Activated CD8-positive, alpha-beta T cell treated with anti-CD3 and anti-CD28 coated beads for 36 hours (primary cell): ENCODE data around the gene C1orf122. TPM values are rescaled to one million over a fixed set of nuclear protein-coding genes. Genes with fewer than 3 reads are reported as not detected.

Experiments
- ATAC-seq: fragments of 200-7000 bp; cut with Tn5 transposase; one replicate; pipeline ENCODE4 v1.10.0; 2021; ENCODE audit warnings: mild to moderate bottlenecking, moderate library complexity
- CTCF ChIA-PET: fragments of 350-600 bp; sonication (Branson Sonifier 250); formaldehyde crosslinking; loops from one replicate; lab custom pipeline; 2021; ENCODE audit warnings: antibody characterized with exemption; lab: Charles Lee
- POLR2A ChIA-PET: fragments of 350-600 bp; sonication (Branson Sonifier 250); formaldehyde crosslinking; loops from one replicate; lab custom pipeline; 2021; ENCODE audit warnings: antibody characterized with exemption; lab: Charles Lee
- DNase-seq: peaks from one replicate; pipeline ENCODE4 v3.0.0-alpha.2; 2020
- H3K27ac Mint-ChIP-seq: one replicate; pipeline ENCODE4 v1.8.0; 2021; ENCODE audit warnings: mild to moderate bottlenecking, mixed read lengths
- H3K27me3 Mint-ChIP-seq: one replicate; pipeline ENCODE4 v1.8.0; 2021; ENCODE audit warnings: mixed read lengths
- H3K36me3 Mint-ChIP-seq: one replicate; pipeline ENCODE4 v1.8.0; 2021; ENCODE audit warnings: low read depth, mixed read lengths
- H3K4me1 Mint-ChIP-seq: one replicate; pipeline ENCODE4 v1.8.0; 2021; ENCODE audit warnings: low read depth, mixed read lengths
- H3K4me3 Mint-ChIP-seq: one replicate; pipeline ENCODE4 v1.8.0; 2021; ENCODE audit warnings: mild to moderate bottlenecking, moderate library complexity, mixed read lengths
- H3K9me3 Mint-ChIP-seq: one replicate; pipeline ENCODE4 v1.8.0; 2021; ENCODE audit warnings: mixed read lengths
- intact Hi-C: fragments of 100-400 bp; cut with micrococcal nuclease; formaldehyde crosslinking; loops from one replicate; pipeline ENCODE4 v1.10.0; 2022
- total RNA-seq, 2 experiments: library from RNA; stranded (reverse); gene quantifications; one replicate each; pipeline ENCODE4 v1.2.3, GENCODE V29; 2021
- TF ChIP-seq, protein P1 (sequence below): fragments of 200-600 bp; IDR thresholded peaks from one replicate; pipeline ENCODE4 v1.8.0; 2022; ENCODE audit warnings: antibody characterized with exemption, mild to moderate bottlenecking

Gene C1orf122
- total RNA-seq, 2 experiments from 2014 or later, result 17.4 to 17.9 TPM

GRCh38 chr1:37821481-37821880 lies 13.9 kb downstream of the C1orf122 start:
- Mint-ChIP-seq H3K36me3 (peaks cover 33% of the 10 kb centered on the region), H3K27ac (no peak overlapping the region)

DNA sequence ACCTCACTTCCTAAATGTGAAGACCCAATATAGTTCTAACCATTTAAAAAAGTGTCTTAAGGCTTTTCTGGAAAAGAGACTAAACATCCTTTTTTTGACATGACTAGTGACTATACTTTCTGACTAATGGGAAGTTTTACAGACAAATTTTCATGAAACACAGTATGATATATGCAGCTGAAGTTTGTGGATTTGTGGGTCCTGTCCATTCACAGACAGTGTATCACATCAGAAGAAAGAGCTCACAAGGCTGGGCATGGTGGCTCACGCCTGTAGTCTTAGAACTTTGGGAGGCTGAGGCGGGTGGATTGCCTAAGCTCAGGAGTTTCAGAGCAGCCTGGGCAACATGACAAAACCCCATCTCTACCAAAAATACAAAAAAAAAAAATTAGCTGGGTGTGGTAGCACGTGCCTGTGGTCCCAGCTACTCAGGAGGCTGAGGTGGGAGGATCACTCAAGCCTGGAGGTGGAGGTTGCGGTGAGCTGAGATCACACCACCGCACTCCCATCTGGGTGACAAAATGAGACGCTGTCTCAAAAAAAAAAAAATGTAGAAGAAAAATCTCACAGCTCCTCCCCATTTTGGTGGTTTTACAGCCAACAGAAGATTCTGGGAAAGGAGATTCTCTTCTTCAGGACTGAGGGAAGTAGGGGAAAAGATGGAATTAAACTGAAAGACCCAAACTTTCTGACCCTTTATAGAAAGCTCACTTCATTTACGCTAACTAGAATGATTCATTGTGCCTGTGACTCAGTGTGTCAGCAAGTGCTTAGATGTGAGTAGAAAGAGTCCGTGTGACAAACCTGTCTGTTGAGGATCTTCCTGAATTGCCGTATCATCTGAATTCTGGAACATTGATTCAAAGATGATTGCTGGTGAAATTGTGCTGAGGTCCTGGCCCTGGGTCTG lies 15.6 kb downstream of the C1orf122 start:
- Mint-ChIP-seq H3K27ac (peak overlapping the region; percentile 57), H3K4me1 (peaks cover 19% of the 10 kb centered on the region), H3K9me3 (no peaks in the 10 kb centered on the region), H3K36me3 (peaks cover 38% of the 10 kb centered on the region), H3K27me3 (no peaks in the 10 kb centered on the region), H3K4me3 (no peak overlapping the region)
- ChIA-PET CTCF (interaction anchor here (1.2 to 1.7 kb wide), 2 partner anchors 12 to 37 kb away, joined by 4 to 11 read pairs; partner anchors contain the start of gene MTF1), POLR2A (interaction anchor here (0.9 to 1.3 kb wide), 5 partner anchors 15 to 133 kb away, joined by 3 to 5 read pairs (median 3); partner anchors contain the start of genes C1orf122 and YRDC)
- intact Hi-C loops, result no loop called here
- ATAC-seq (peak; percentile 55), DNase-seq (peak; percentile 38)
- TF ChIP-seq, protein P1, sequence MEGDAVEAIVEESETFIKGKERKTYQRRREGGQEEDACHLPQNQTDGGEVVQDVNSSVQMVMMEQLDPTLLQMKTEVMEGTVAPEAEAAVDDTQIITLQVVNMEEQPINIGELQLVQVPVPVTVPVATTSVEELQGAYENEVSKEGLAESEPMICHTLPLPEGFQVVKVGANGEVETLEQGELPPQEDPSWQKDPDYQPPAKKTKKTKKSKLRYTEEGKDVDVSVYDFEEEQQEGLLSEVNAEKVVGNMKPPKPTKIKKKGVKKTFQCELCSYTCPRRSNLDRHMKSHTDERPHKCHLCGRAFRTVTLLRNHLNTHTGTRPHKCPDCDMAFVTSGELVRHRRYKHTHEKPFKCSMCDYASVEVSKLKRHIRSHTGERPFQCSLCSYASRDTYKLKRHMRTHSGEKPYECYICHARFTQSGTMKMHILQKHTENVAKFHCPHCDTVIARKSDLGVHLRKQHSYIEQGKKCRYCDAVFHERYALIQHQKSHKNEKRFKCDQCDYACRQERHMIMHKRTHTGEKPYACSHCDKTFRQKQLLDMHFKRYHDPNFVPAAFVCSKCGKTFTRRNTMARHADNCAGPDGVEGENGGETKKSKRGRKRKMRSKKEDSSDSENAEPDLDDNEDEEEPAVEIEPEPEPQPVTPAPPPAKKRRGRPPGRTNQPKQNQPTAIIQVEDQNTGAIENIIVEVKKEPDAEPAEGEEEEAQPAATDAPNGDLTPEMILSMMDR, result no peak

More at GRCh38 chr1:37821481-37821880, 13.9 kb downstream of the C1orf122 start:
- H3K4me1 Mint-ChIP-seq, result peaks cover 16% of the 10 kb centered on the region
- no peaks in the 10 kb centered on the region for H3K27me3 Mint-ChIP-seq
- ATAC-seq, result no peak
- ChIA-PET CTCF (interaction anchor here (0.6 to 1.7 kb wide), 2 partner anchors 39 to 225 kb away, joined by 3 to 11 read pairs; partner anchors contain the start of gene MTF1), POLR2A (no interaction called here)
- no peaks in the 10 kb centered on the region for H3K9me3 Mint-ChIP-seq
- TF ChIP-seq, protein P1, result no peak
- no peak overlapping the region for H3K4me3 Mint-ChIP-seq
- DNase-seq, result no peak
- intact Hi-C loops, result no loop called here

DNA sequence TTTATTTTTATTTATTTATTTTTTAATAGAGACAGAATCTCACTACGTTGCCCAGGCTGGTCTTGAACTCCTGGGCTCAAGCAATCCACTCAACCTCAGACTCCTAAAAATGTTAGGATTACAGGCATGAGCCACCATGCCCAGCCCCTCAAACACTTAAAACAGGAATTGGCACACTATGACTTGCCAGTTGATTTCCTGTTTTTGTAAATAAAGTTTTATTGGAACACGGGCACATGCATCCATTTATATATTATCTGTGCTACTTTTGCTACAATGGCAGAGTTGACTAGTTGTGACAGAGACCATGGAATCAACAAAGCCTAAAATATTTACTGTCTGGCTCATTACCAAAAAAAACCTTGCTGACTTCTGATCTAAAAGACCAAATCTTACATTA lies 16.4 kb downstream of the C1orf122 start:
- Mint-ChIP-seq H3K36me3 (peaks cover 38% of the 10 kb centered on the region), H3K9me3 (no peaks in the 10 kb centered on the region), H3K4me3 (no peak overlapping the region), H3K27me3 (no peaks in the 10 kb centered on the region), H3K27ac (no peak overlapping the region), H3K4me1 (peaks cover 19% of the 10 kb centered on the region)
- ChIA-PET CTCF (no interaction called here), POLR2A (no interaction called here)
- TF ChIP-seq, protein P1, result no peak
- no peak for ATAC-seq
- intact Hi-C loops, result no loop called here
- no peak for DNase-seq

GRCh38 chr1:37825506-37825905 lies 17.9 kb downstream of the C1orf122 start:
- CTCF ChIA-PET, result interaction anchor here (1.5 kb wide), 1 partner anchor 34 kb away, joined by 7 read pairs; the partner anchor contains the start of gene MTF1
- POLR2A ChIA-PET, result interaction anchor here (0.8 kb wide), 1 partner anchor 9 kb away, joined by 3 read pairs; no protein-coding TSS in a partner anchor

More at GRCh38 chr1:37825506-37825905, 17.9 kb downstream of the C1orf122 start:
- TF ChIP-seq, protein P1, result no peak
- peaks cover 19% of the 10 kb centered on the region for H3K4me1 Mint-ChIP-seq
- H3K27me3 Mint-ChIP-seq, result no peaks in the 10 kb centered on the region
- H3K9me3 Mint-ChIP-seq, result no peaks in the 10 kb centered on the region
- H3K27ac Mint-ChIP-seq, result peak overlapping the region; percentile 87
- DNase-seq (no peak), ATAC-seq (no peak)
- intact Hi-C loops, result no loop called here
- H3K4me3 Mint-ChIP-seq, result no peak overlapping the region
- peaks cover 33% of the 10 kb centered on the region for H3K36me3 Mint-ChIP-seq
